Activated naive CD4-positive, alpha-beta T cell treated with anti-CD3 and anti-CD28 coated beads, Interleukin-2, amount 10 ng/mL, durations not matched to agents 7 days and 5 days (primary cell): ENCODE results near the gene TMEM263.

Experiments
- CTCF ChIA-PET: fragments of 350-600 bp; sonication (Branson Sonifier 250); formaldehyde crosslinking; loops from one replicate; lab custom pipeline; 2021; ENCODE audit warnings: antibody characterized with exemption; lab: Charles Lee
- DNase-seq: peaks from one replicate; pipeline ENCODE4 v3.0.0-alpha.2; 2020
- H3K27ac Mint-ChIP-seq: one replicate; pipeline ENCODE4 v1.8.0; 2021; ENCODE audit warnings: mild to moderate bottlenecking, moderate library complexity, mixed read lengths
- H3K27me3 Mint-ChIP-seq: one replicate; pipeline ENCODE4 v1.8.0; 2021; ENCODE audit warnings: mild to moderate bottlenecking, mixed read lengths
- H3K36me3 Mint-ChIP-seq: one replicate; pipeline ENCODE4 v1.8.0; 2021; ENCODE audit warnings: mixed read lengths
- H3K4me1 Mint-ChIP-seq: one replicate; pipeline ENCODE4 v1.8.0; 2021; ENCODE audit warnings: mixed read lengths
- H3K4me3 Mint-ChIP-seq: one replicate; pipeline ENCODE4 v1.8.0; 2021; ENCODE audit warnings: mild to moderate bottlenecking, moderate library complexity, mixed read lengths
- H3K9me3 Mint-ChIP-seq: one replicate; pipeline ENCODE4 v1.8.0; 2021; ENCODE audit warnings: mixed read lengths

Gene TMEM263

GRCh38 chr12:106957583-106957982 is 1.9 kb downstream of the TMEM263 start:
- Mint-ChIP-seq H3K27me3 (peaks cover 9% of the 10 kb centered on the region), H3K27ac (peak overlapping the region; percentile 91), H3K4me1 (peaks cover 32% of the 10 kb centered on the region), H3K36me3 (peaks cover 19% of the 10 kb centered on the region), H3K9me3 (no peaks in the 10 kb centered on the region), H3K4me3 (peak overlapping the region; percentile 95)
- DNase-seq: no peak
- CTCF ChIA-PET: interaction anchor here (0.7 kb wide), 1 partner anchor 182 kb away, joined by 3 read pairs; no protein-coding TSS in a partner anchor

- peaks cover under 1% of the 10 kb centered on the region for H3K27me3 Mint-ChIP-seq
- no peak for DNase-seq
- H3K27ac Mint-ChIP-seq: no peak overlapping the region
- peaks cover 22% of the 10 kb centered on the region for H3K4me1 Mint-ChIP-seq
- H3K36me3 Mint-ChIP-seq: peaks cover 35% of the 10 kb centered on the region
- CTCF ChIA-PET: interaction anchor here (1.2 kb wide), 1 partner anchor 27 kb away, joined by 5 read pairs; the partner anchor contains the start of gene MTERF2
- H3K9me3 Mint-ChIP-seq: no peaks in the 10 kb centered on the region
- H3K4me3 Mint-ChIP-seq: no peak overlapping the region
Observed at GRCh38 chr12:106960443-106960842, 4.7 kb downstream of the TMEM263 start.

- DNase-seq: no peak
- Mint-ChIP-seq H3K4me1 (peaks cover 21% of the 10 kb centered on the region), H3K9me3 (no peaks in the 10 kb centered on the region), H3K27ac (no peak overlapping the region), H3K36me3 (peaks cover 44% of the 10 kb centered on the region), H3K4me3 (no peak overlapping the region), H3K27me3 (no peaks in the 10 kb centered on the region)
- CTCF ChIA-PET: no interaction called here
Observed at GRCh38 chr12:106962286-106962685, 6.6 kb downstream of the TMEM263 start.

GRCh38 chr12:106964526-106964925 is 8.8 kb downstream of the TMEM263 start:
- H3K4me1 Mint-ChIP-seq: peaks cover 6% of the 10 kb centered on the region
- H3K27ac Mint-ChIP-seq: no peak overlapping the region
- CTCF ChIA-PET: no interaction called here
- H3K9me3 Mint-ChIP-seq: no peaks in the 10 kb centered on the region
- no peak for DNase-seq
- no peaks in the 10 kb centered on the region for H3K27me3 Mint-ChIP-seq
- H3K36me3 Mint-ChIP-seq: peaks cover 45% of the 10 kb centered on the region
- no peak overlapping the region for H3K4me3 Mint-ChIP-seq

- CTCF ChIA-PET: no interaction called here
- Mint-ChIP-seq H3K4me3 (no peak overlapping the region), H3K4me1 (no peaks in the 10 kb centered on the region), H3K27ac (peak overlapping the region; percentile 11), H3K9me3 (no peaks in the 10 kb centered on the region), H3K27me3 (no peaks in the 10 kb centered on the region), H3K36me3 (peaks cover 44% of the 10 kb centered on the region)
- DNase-seq: no peak
Observed at GRCh38 chr12:106971065-106971464, 15.4 kb downstream of the TMEM263 start.

GRCh38 chr12:106973545-106973944 is 17.8 kb downstream of the TMEM263 start:
- no peaks in the 10 kb centered on the region for H3K27me3 Mint-ChIP-seq
- H3K4me3 Mint-ChIP-seq: no peak overlapping the region
- DNase-seq: no peak
- H3K9me3 Mint-ChIP-seq: no peaks in the 10 kb centered on the region
- no peak overlapping the region for H3K27ac Mint-ChIP-seq
- CTCF ChIA-PET: no interaction called here
- H3K36me3 Mint-ChIP-seq: peaks cover 34% of the 10 kb centered on the region
- no peaks in the 10 kb centered on the region for H3K4me1 Mint-ChIP-seq

- no peak overlapping the region for H3K4me3 Mint-ChIP-seq
- DNase-seq: no peak
- H3K9me3 Mint-ChIP-seq: no peaks in the 10 kb centered on the region
- H3K27me3 Mint-ChIP-seq: no peaks in the 10 kb centered on the region
- H3K27ac Mint-ChIP-seq: no peak overlapping the region
- no peaks in the 10 kb centered on the region for H3K4me1 Mint-ChIP-seq
- peaks cover 35% of the 10 kb centered on the region for H3K36me3 Mint-ChIP-seq
- CTCF ChIA-PET: no interaction called here
Observed at GRCh38 chr12:106974511-106974910, 18.8 kb downstream of the TMEM263 start.

GRCh38 chr12:106975098-106975497 is 19.4 kb downstream of the TMEM263 start:
- Mint-ChIP-seq H3K4me3 (no peak overlapping the region), H3K27ac (no peak overlapping the region), H3K9me3 (no peaks in the 10 kb centered on the region), H3K36me3 (peaks cover 33% of the 10 kb centered on the region), H3K4me1 (no peaks in the 10 kb centered on the region), H3K27me3 (no peaks in the 10 kb centered on the region)
- CTCF ChIA-PET: no interaction called here
- no peak for DNase-seq

- H3K9me3 Mint-ChIP-seq: no peaks in the 10 kb centered on the region
Observed at GRCh38 chr12:106975993-106976658, 20.4 kb downstream of the TMEM263 start.

GRCh38 chr12:106976668-106977067 is 21.0 kb downstream of the TMEM263 start:
- no peaks in the 10 kb centered on the region for H3K4me1 Mint-ChIP-seq
- H3K36me3 Mint-ChIP-seq: peaks cover 23% of the 10 kb centered on the region
- H3K9me3 Mint-ChIP-seq: no peaks in the 10 kb centered on the region
- CTCF ChIA-PET: no interaction called here
- H3K27ac Mint-ChIP-seq: no peak overlapping the region
- DNase-seq: no peak
- no peaks in the 10 kb centered on the region for H3K27me3 Mint-ChIP-seq
- no peak overlapping the region for H3K4me3 Mint-ChIP-seq

More at GRCh38 chr12:106975993-106976658, 20.4 kb downstream of the TMEM263 start:
- Mint-ChIP-seq H3K4me1 (no peaks in the 10 kb centered on the region), H3K27ac (no peak overlapping the region), H3K27me3 (no peaks in the 10 kb centered on the region), H3K4me3 (no peak overlapping the region), H3K36me3 (peaks cover 26% of the 10 kb centered on the region)
- no peak for DNase-seq
- CTCF ChIA-PET: no interaction called here

GRCh38 chr12:106978035-106978800 is 22.5 kb downstream of the TMEM263 start:
- peaks cover 23% of the 10 kb centered on the region for H3K36me3 Mint-ChIP-seq
- H3K27me3 Mint-ChIP-seq: no peaks in the 10 kb centered on the region
- no peak overlapping the region for H3K4me3 Mint-ChIP-seq
- H3K27ac Mint-ChIP-seq: no peak overlapping the region
- DNase-seq: no peak
- CTCF ChIA-PET: no interaction called here
- no peaks in the 10 kb centered on the region for H3K4me1 Mint-ChIP-seq
- no peaks in the 10 kb centered on the region for H3K9me3 Mint-ChIP-seq

GRCh38 chr12:106980944-106981343 is 25.2 kb downstream of the TMEM263 start:
- H3K4me1 Mint-ChIP-seq: peaks cover 24% of the 10 kb centered on the region
- peaks cover 30% of the 10 kb centered on the region for H3K36me3 Mint-ChIP-seq
- H3K27ac Mint-ChIP-seq: no peak overlapping the region
- peaks cover 5% of the 10 kb centered on the region for H3K9me3 Mint-ChIP-seq
- CTCF ChIA-PET: no interaction called here
- no peak overlapping the region for H3K4me3 Mint-ChIP-seq
- no peak for DNase-seq
- H3K27me3 Mint-ChIP-seq: no peaks in the 10 kb centered on the region

- Mint-ChIP-seq H3K4me3 (no peak overlapping the region), H3K27me3 (no peaks in the 10 kb centered on the region), H3K36me3 (peaks cover 26% of the 10 kb centered on the region), H3K4me1 (peaks cover 31% of the 10 kb centered on the region), H3K9me3 (peaks cover 5% of the 10 kb centered on the region), H3K27ac (no peak overlapping the region)
- CTCF ChIA-PET: no interaction called here
- no peak for DNase-seq
Observed at GRCh38 chr12:106981788-106982187, 26.1 kb downstream of the TMEM263 start.

- Mint-ChIP-seq H3K27ac (no peak overlapping the region), H3K36me3 (peaks cover 26% of the 10 kb centered on the region), H3K4me1 (peaks cover 34% of the 10 kb centered on the region), H3K27me3 (no peaks in the 10 kb centered on the region), H3K9me3 (peaks cover 5% of the 10 kb centered on the region), H3K4me3 (no peak overlapping the region)
- DNase-seq: no peak
- CTCF ChIA-PET: no interaction called here
Observed at GRCh38 chr12:106982229-106982628, 26.5 kb downstream of the TMEM263 start.
